Measurements from ENCODE around the gene CNTN4.
A peak's percentile ranks its signal among the peaks of the same experiment; 100 is the strongest.

CNTN4 gene

GRCh38 chr3:2823437-2824211 lies 725.0 kb downstream of the CNTN4 start:
- no peak for DNase-seq (ENCODE audit: low read depth)
- TF ChIP-seq CTCF (IDR thresholded peaks at IDR 0.05; ENCODE audit: insufficient read depth, low read depth, low read length, missing control alignments): no peak
- no peak overlapping the region for H3K4me3 ChIP-seq (ENCODE audit: low read depth, low read length)

GRCh38 chr3:2826036-2826435 lies 727.4 kb downstream of the CNTN4 start:
- no peak for TF ChIP-seq CTCF (IDR thresholded peaks at IDR 0.05; ENCODE audit: insufficient read depth, low read depth, low read length, missing control alignments)
- DNase-seq (ENCODE audit: low read depth): no peak
- no peak overlapping the region for H3K4me3 ChIP-seq (ENCODE audit: low read depth, low read length)

GRCh38 chr3:2826453-2826852 lies 727.8 kb downstream of the CNTN4 start:
- DNase-seq (ENCODE audit: low read depth): peak; percentile 34
- no peak for TF ChIP-seq CTCF (IDR thresholded peaks at IDR 0.05; ENCODE audit: insufficient read depth, low read depth, low read length, missing control alignments)
- H3K4me3 ChIP-seq (ENCODE audit: low read depth, low read length): no peak overlapping the region

GRCh38 chr3:2837239-2837638 lies 738.6 kb downstream of the CNTN4 start:
- no peak overlapping the region for H3K4me3 ChIP-seq (ENCODE audit: low read depth, low read length)
- no peak for DNase-seq (ENCODE audit: low read depth)
- no peak for TF ChIP-seq CTCF (IDR thresholded peaks at IDR 0.05; ENCODE audit: insufficient read depth, low read depth, low read length, missing control alignments)

- H3K4me3 ChIP-seq (ENCODE audit: low read depth, low read length): no peak overlapping the region
- no peak for DNase-seq (ENCODE audit: low read depth)
- no peak for TF ChIP-seq CTCF (IDR thresholded peaks at IDR 0.05; ENCODE audit: insufficient read depth, low read depth, low read length, missing control alignments)
These were observed 739.2 kb downstream of the CNTN4 start for GRCh38 chr3:2837910-2838309.

- no peak overlapping the region for H3K4me3 ChIP-seq (ENCODE audit: low read depth, low read length)
- no peak for TF ChIP-seq CTCF (IDR thresholded peaks at IDR 0.05; ENCODE audit: insufficient read depth, low read depth, low read length, missing control alignments)
- no peak for DNase-seq (ENCODE audit: low read depth)
These were observed 740.0 kb downstream of the CNTN4 start for GRCh38 chr3:2838546-2839157.
